Testis (tissue), 2 donors: ENCODE data around the gene AGBL1.

Source experiments
- POLR2A ChIP-seq: fragments of 450-650 bp; IDR thresholded peaks from one replicate; pipeline ENCODE4 v1.6.1; 2017; ENCODE audit warnings: antibody characterized with exemption, mild to moderate bottlenecking, moderate library complexity
- TF ChIP-seq, protein P1 (sequence below), 3 experiments: fragments of 450-650 bp in 2 of 3; fragments of 200-600 bp in 1 of 3; sonication (generic) in 1 of 3; IDR thresholded peaks; one replicate each; pipeline ENCODE4 v1.5.1; 2016 to 2019; ENCODE audit warnings: antibody characterized with exemption in 3 of 3, mild to moderate bottlenecking in 2 of 3, moderate library complexity in 1 of 3

DNA sequence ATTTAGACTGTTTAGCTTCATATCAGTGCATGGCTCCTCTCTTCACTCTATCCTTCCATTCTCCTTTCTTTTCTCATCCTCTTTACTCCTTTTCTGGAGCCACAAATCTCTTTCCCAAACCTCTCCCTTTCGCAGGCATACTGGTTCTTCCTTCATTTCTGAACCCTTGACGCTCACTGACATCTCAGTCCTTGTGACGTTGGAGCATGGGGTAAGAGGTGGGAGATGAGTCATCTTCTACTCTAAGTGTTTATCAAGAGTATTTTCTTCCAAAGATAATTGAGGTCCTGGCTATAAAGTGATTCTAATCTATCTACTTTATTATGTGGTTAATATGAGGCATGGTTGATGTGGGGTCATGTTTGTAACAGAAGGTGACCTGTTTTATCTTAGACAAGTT is 414.2 kb downstream of the AGBL1 start:
- no peak for TF ChIP-seq POLR2A
- TF ChIP-seq, protein P1, sequence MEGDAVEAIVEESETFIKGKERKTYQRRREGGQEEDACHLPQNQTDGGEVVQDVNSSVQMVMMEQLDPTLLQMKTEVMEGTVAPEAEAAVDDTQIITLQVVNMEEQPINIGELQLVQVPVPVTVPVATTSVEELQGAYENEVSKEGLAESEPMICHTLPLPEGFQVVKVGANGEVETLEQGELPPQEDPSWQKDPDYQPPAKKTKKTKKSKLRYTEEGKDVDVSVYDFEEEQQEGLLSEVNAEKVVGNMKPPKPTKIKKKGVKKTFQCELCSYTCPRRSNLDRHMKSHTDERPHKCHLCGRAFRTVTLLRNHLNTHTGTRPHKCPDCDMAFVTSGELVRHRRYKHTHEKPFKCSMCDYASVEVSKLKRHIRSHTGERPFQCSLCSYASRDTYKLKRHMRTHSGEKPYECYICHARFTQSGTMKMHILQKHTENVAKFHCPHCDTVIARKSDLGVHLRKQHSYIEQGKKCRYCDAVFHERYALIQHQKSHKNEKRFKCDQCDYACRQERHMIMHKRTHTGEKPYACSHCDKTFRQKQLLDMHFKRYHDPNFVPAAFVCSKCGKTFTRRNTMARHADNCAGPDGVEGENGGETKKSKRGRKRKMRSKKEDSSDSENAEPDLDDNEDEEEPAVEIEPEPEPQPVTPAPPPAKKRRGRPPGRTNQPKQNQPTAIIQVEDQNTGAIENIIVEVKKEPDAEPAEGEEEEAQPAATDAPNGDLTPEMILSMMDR (IDR thresholded peaks at IDR 0.05), result no peak
